ENCODE measurements around the gene ZBED1.
"Not testable (repeated sequence)": the region's sequence is repeated elsewhere in the genome, so short reads cannot be mapped to it uniquely, and the experiment has no call there.

ZBED1 gene

DNA sequence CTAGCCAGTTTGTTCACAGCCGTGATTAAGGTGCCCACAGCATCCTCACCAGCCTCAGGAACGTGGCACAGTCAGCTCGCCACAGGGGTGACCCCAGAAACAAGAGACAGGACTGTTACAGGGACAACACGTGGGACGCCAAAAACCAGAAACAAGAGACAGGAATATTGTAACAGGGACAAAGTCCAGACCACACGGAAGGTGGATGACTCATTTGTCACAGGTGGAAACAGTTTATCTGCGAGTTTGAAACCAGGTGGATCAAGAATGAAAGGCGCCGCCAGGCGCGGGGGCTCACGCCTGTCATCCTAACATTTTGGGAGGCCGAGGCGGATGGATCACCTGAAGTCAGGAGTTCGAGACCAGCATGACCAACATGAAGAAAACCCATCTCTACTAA, 27.7 kb downstream of the ZBED1 start:
- not testable (repeated sequence) for DNase-seq

DNA sequence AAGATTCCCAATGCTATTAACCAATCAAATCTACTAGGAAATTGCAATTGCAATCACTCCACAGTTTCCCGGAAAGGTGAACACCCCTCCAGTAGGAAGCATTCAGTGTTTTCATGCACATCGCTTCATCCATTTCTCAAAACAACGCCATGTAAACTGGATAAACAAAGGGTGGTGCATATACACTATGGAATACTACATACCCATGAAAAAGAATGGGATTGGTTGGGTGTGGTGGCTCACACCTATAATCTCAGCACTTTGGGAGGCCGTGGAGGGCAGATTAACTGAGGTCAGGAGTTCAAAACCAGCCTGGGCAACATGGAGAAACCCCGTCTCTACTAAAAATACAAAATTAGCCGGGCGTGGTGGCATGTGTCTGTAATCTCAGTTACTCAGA, 29.1 kb downstream of the ZBED1 start:
- no peak for DNase-seq

DNA sequence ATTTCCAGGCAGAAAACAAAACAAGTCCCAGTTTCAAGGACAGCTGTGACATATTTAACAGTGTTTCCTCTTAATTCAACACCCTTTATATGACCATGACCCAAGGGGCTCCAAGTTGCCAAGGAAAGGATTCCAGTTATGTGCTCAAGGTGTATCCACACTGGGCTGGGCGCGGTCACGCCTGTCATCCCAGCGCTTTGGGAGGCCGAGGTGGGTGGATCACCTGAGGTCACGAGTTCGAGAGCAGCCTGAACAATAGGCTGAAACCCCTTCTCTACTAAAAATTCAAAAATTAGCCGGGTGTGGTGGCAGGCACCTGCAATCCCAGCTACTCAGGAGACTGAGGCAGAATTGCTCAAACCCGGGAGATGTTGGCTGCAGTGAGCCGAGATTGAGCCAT, 29.6 kb downstream of the ZBED1 start:
- DNase-seq: not testable (repeated sequence)

DNA sequence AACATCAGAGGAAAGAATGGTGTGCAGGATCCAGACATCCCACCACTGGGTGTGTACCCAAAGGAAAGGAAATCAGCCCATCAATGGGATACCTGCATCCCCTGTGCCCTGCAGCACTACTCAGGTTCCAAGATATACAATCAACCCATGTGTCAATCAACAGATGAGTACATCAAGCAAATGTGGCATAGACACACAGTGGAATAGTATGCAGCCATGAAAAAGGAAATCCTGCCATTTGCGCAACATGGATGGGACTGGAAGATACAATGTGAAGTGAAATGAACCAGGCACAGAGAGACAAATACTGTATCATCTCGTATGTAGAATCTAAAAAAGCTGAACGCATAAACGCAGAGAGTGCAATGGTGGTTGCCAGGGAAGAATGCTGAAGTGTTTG, 30.9 kb downstream of the ZBED1 start:
- DNase-seq: not testable (repeated sequence)

DNA sequence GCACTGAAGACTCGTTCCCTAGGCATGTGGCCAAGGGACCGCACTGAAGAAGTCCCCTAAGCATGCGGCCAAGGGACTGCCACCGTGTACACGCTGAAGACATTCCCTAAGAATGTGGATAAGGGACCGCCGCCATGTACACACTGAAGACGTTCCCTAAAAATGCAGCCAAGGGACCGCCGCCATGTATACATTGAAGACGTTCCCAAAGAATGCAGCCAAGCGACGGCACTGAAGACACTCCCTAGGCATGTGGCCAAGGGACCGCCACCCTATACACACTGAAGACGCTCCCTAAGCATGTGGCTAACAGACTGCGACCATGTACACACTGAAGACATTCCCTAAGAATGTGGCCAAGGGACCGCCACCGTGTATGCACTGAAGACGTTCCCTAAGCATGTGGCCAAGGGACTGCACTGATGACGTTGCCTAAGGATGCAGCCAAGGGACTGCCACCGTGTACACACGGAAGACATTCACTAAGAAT, 31.5 kb downstream of the ZBED1 start:
- DNase-seq: no peak

DNA sequence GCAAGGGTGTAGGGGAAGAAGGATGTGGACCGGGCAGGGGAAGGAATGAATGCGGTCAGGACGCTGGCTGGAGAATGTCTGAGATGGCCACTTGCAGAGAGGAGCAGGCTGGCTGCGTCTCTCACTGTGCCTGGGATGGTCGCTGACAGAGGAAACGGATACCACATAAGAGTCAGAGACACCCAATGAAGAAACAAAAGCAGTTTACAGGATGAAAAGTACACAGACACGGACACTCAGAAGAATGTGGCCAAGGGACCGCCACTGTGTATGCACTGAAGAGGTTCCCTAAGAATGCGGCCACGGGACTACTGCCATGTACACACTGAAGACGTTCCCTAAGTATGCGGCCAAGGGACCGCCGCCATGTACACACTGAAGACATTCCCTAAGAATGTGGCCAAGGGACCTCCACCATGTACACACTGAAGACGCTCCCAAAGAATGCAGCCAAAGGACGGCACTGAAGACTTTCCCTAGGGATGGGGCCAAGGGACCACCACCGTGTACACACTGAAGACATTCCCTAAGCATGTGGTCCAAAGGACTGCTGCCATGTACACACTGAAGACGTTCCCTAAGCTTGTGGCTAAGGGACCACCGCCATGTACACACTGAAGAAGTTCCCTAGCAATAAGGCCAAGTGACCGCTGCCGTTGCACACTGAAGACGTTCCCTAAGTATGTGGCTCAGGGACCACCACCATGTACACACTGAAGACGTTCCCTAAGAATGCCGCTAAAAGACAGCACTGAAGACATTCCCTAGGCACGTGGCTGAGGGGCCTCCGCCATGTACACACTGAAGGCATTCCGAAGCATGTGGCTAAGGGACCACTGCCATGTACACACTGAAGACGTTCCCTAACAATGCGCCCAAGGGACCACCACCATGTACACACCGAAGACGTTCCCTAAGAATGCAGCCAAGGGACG, 32.2 kb downstream of the ZBED1 start:
- no peak for DNase-seq

DNA sequence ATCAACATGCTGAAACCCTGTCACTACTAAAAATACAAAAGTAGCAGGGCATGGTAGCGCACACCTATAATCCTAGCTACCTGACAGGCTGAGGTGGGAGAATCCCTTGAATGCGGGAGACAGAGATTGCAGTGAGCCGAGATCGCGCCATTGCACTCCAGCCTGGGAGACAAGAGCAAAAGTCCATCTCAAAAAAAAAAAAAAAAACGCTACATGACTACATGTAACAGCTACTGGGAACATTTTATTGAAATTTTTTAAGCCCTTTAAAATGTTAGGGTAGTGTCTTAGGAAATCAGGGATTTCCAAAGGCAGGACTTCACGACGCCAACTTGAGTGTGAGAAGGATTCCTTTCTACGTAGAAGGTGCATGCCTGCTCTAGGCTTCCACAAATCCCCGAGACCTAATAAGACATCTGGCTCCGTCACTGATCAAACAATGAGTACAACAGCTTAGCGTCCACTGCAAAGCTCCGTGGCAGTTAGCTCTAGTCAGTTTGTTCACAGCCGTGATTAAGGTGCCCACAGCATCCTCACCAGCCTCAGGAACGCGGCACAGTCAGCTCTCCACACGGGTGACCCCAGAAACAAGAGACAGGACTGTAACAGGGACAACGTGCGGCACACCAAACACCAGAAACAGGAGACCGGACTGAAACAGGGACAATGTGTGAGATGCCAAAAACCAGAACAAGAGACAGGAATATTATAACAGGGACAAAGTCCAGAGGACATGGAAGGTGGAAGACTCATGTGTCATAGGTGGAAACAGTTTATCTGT, 33.7 kb downstream of the ZBED1 start:
- DNase-seq: no peak

DNA sequence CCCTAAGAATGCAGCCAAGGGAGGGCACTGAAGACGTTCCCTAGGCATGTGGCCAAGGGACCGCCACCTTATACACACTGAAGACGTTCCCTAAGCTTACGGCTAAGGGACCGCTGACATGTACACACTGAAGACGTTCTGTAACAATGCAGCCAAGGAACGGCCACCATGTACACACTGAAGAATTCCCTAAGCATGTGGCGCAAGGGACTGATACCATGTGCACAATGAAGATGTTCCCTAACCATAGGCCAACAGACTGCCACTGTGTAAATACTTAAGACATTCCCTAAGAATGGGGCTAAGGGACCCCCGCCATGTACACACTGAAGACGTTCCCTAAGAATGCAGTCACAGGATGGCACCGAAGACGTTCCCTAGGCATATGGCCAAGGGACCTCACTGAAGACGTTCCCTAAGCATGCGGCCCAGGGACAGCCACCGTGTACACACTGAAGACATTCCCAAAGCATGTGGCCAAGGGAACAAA, 36.1 kb downstream of the ZBED1 start:
- no peak for DNase-seq

DNA sequence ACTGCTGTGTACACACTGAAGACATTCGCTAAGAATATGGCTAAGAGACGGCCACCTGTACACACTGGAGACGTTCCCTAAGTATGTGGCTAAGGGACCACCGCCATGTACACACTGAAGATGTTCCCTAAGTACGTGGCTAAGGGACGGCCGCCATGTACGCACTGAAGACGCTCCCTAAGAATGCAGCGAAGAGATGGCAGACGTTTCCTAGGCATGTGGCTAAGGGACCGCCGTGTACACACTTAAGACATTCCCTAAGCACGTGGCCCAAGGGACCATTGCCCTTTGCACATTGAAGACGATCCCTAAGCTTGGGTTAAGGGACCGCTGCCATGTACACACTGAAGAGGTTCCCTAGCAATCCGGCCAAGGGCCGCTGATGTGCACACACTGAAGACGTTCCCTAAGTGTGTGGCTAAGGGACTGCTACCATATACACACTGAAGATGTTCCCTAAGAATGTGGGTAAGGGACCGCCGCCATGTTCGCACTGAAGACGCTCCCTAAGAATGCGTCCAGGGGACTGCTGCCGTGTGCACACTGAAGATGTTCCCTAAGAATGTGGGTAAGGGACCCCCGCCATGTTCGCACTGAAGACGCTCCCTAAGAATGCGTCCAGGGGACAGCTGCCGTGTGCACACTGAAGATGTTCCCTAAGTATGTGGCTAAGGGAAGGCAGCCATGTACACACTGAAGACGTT, 36.7 kb downstream of the ZBED1 start:
- no peak for DNase-seq

DNA sequence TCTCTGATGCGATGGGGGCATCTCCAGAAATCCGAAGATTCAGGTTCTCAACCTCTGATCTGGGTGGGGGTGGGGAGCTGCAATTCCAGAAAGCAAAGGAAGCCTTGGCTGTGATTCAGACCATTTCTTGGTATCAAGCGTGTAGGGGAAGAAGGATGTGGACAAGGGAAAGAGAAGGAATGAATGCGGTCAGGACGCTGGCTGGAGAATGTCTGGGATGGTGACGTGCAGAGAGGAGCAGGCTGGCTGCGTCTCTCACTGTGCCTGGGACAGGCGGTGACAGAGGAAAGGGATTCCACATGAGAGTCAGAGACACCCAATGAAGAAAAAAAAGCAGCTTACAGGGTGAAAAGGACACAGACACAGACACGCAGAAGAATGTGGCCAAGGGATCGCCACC, 37.3 kb downstream of the ZBED1 start:
- not testable (repeated sequence) for DNase-seq

DNA sequence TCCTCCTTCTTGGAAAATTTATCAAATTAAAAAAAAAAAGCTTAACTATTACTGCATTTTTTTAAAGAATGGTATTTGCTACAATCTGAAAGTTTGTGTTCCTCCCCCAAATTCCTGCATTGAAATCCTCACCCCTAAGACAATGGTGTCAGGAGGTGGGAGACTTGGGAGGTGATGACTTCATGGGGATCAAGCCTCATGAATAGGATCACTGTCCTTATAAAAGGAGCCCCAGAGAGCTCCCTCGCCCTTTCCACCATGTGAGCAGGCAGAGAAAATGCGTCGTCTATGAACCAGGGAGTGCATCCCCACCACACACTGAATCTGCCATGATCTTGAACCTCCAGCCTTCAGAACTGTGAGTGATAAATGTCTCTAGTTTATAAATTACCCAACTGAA, 38.0 kb downstream of the ZBED1 start:
- no peak for DNase-seq

DNA sequence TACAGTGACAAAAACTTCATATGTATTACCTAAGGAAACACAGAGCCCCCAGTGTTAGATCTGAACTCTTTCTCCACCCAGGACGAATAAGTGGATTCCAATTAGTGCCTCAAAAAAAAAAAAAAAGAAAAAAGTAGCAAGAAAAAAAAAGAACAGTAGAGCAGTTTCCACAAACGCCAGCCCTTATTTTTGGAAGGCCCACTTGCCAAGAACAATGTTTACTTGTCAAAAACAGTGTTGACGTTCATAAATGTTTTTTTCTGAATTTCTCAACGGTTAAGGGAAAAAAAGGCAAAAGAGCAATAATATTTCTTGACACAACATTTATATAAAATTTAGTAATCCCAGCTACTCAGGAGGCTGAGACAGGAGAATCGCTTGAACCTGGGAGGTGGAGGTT, 38.7 kb downstream of the ZBED1 start:
- no peak for DNase-seq

DNA sequence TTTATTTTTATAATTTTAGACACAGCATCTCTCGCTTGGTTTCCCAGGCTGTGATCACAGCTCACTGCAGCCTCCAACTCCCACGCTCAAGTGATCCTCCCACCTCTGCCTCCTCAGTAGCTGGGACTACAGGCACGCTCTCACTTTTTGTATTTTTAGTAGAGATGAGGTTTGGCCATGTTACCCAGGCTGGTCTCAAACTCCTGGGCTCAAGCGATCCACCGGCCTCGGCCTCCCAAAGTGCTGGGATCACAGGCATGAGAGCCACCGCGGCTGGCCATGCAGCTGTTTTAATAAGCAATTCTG, 39.1 kb downstream of the ZBED1 start:
- DNase-seq: no peak

DNA sequence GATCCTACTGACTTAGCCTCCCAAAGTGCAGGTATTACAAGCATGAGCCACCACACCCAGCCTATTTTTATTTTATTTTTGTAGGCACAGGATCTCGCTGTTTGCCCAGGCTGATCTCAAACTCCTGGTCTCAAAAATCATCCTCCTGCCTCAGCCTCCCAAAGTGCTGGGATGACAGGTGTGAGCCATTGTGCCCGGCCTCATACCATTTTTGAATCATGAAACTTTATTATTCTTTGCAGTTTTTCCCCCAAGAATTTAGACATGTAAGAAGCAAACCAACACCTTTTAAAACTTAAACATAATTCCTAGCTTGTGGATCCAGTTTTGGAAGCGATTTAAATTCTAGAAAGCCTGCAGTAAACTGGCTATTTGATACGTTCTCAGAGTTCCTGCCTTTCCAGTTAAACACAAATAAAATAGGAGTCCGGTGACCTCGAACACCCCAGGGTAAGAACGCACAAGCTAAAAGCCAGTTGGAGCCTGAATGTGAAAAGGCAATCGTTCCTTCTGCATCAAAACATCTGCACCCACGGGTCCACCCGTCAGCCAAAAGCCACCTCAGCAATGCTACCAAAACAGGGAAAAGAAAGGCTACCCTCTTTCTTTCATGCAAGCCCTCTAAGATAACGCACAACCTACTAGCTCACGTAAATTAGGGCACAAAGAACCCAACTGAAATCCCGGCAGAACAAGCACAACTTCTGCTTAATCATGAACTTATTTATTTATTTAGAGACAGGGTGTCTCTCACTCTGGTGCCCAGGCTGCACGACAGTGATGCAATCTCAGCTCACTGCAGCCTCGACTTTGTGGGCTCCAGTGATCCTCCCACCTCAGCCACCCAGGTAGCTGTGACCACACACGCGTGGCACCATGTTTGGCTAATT, 39.7 kb downstream of the ZBED1 start:
- not testable (repeated sequence) for DNase-seq

DNA sequence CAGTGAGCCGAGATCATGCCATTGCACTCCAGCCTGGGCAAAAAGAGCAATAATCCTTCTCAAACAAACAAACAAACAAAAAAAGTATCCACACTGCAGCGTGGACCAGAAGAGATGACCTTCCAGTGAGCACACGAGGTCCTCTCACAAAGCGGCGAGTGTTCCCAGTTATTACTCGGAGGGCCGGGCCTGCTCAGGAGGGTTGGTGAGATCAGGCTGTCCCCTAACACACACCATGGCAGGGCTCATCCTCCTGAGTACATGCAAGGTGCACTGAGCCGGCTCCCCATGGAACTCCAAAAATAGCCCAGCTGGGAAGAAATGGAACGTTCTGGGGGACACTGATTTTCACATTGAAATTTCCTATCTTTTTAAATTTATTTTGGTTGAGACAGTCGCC, 40.7 kb downstream of the ZBED1 start:
- not testable (repeated sequence) for DNase-seq

DNA sequence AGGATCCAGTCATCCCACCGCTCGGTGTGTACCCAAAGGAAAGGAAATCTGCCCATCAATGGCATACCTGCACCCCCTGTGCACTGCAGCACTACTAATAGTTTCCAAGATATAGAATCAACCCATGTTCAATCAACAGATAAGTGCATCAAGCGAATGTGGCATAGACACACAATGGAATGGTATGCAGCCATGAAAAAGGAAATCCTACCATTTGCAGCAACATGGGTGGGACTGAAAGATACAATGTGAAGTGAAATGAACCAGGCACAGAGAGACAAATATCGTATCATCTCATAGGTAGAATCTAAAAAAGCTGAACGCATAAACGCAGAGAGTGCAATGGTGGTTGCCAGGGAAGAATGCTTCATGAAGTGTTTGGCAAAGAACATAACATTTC, 42.5 kb downstream of the ZBED1 start:
- no peak for DNase-seq

DNA sequence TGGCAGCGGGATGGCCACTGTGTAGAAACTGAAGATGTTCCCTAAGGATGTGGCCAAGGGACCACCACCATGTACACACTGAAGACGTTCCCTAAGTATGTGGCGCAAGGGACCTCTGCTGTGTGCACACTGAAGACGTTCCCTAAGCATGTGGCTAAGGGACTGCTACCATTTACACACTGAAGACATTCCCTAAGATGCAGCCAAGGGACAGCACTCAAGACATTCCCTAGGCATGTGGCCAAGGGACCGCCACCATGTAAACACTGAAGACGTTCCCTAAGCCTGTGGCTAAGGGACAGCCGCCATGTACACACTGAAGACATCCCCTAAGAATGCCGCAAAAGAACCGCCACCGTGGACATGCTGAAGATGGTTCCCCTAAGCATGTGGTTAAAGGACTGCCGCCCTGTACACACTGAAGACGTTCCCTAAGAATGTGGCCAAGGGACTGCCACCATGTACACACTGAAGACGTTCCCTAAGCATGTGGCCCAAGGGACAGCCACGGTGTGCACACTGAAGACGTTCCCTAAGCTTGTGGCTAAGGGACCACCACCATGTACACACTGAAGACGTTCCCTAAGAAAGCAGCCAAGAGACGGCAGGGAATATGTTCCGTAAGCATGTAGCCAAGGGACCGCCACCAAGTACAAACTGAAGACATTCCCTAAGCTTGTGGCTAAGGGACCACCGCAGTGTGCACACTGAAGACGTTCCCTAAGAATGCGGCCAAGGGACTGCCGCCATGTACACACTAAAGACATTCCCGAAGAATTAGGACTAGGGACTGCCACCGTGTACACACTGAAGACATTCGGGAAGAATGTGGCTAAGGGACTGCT, 43.3 kb downstream of the ZBED1 start:
- DNase-seq: no peak

DNA sequence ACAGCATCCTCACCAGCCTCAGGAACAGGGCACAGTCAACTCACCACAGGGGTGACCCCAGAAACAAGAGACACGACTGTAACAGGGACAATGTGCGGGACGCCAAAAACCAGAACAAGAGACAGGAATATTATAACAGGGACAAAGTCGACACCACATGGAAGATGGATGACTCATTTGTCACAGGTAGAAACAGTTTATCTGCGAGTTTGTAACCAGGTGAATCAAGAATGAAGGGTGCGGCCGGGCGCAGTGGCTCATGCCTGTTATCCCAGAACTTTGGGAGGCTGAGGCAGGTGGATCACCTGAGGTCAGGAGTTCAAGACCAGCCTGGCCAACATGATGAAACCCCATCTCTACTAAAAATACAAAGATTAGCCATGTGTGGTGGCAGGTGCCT, 44.7 kb downstream of the ZBED1 start:
- not testable (repeated sequence) for DNase-seq

DNA sequence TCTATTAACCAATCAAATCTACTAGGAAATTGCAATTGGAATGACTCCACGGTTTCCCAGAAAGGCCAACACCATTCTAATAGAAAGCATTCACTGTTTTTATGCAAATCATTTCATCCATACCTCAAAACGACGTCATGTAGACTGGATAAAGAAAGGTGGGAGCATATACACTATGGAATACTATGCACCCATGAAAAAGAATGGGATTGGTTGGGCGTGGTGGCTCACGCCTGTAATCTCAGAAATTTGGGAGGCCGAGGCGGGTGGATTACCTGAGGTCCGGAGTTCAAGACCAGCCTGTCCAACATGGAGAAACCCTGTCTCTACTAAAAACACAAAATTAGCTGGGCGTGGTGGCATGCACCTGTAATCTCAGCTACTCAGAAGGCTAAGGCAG, 46.2 kb downstream of the ZBED1 start:
- not testable (repeated sequence) for DNase-seq

DNA sequence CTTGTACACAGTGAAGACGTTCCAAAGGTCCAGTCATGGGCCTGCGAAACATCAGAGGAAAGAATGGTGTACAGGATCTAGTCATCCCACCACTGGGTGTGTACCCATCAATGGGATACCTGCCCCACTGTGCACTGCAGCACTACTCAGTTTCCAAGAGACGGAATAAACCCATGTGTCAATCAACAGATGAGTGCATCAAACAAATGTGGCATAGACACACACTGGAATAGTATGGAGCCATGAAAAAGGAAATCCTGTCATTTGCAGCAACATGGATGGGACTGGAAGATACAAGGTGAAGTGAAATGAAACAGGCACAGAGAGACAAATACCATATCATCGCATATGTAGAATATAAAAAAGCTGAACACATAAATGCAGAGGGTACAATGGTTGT, 48.0 kb downstream of the ZBED1 start:
- no peak for DNase-seq

DNA sequence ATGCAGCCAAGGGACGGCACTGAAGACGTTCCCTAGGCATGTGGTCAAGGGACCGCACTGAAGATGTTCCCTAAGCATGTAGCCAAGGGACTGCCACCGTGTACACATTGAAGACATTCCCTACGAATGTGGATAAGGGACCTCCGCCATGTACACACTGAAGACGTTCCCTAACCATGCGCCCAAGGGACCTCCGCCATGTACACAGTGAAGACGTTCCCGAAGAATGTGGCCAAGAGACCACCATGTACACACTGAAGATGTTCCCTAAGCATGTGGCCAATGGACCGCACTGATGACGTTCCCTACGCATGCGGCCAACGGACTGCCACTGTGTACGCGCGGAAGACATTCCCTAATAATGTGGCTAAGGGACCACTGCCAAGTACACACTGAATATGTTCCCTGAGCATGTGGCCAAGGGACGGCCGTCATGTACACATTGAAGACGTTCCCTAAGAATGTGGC, 48.4 kb downstream of the ZBED1 start:
- DNase-seq: no peak

Measured in activated gamma-delta T cell (primary cell).